Small intestine (tissue), 7 donors: ENCODE measurements around the gene MOB2. TPM values are rescaled to one million over a fixed set of nuclear protein-coding genes. Genes with fewer than 3 reads are reported as not detected.
"Not testable (repeated sequence)": the region's sequence is repeated elsewhere in the genome, so short reads cannot be mapped to it uniquely, and the experiment has no call there.

Experiments
- DNase-seq, 2 donors: peaks; one replicate each; pipeline versions ENCODE4 v3.0.0 to v3.0.0-alpha.2; 2013
- FAIRE-seq: peaks from 2 replicates; lab custom pipeline; 2012; peaks lifted over from hg19 to GRCh38; lab: Jason Lieb, UNC
- H3K27ac ChIP-seq, 3 donors: one replicate each; pipeline ENCODE4 v1.5.1; 2013; ENCODE audit warnings: low read length in 2 of 3, mild to moderate bottlenecking in 2 of 3, control low read depth in 1 of 3, inconsistent platforms in 1 of 3, low read depth in 1 of 3, moderate library complexity in 1 of 3
- H3K27me3 ChIP-seq, 3 donors: one replicate each; pipeline ENCODE4 v1.6.1; 2013; ENCODE audit warnings: low read length in 3 of 3, inconsistent platforms in 1 of 3; ENCODE audit not compliant: control insufficient read depth in 3 of 3, insufficient read depth in 3 of 3
- H3K36me3 ChIP-seq, 3 donors: one replicate each; pipeline ENCODE4 v1.6.1; 2013; ENCODE audit warnings: low read length in 3 of 3, inconsistent platforms in 1 of 3, low read depth in 1 of 3, mild to moderate bottlenecking in 1 of 3, moderate library complexity in 1 of 3; ENCODE audit not compliant: control insufficient read depth in 3 of 3, insufficient read depth in 2 of 3
- H3K4me1 ChIP-seq, 3 donors: one replicate each; pipeline ENCODE4 v1.6.1; 2013; ENCODE audit warnings: low read length in 2 of 3, inconsistent platforms in 1 of 3, low read depth in 1 of 3, mild to moderate bottlenecking in 1 of 3, moderate library complexity in 1 of 3; ENCODE audit not compliant: control insufficient read depth in 3 of 3, insufficient read depth in 2 of 3
- H3K4me3 ChIP-seq, 3 donors: one replicate each; pipeline ENCODE4 v1.5.1; 2013; ENCODE audit warnings: low read length in 3 of 3, control low read depth in 1 of 3, inconsistent platforms in 1 of 3, low read depth in 1 of 3, mild to moderate bottlenecking in 1 of 3, moderate library complexity in 1 of 3
- H3K9me3 ChIP-seq, 2 donors: one replicate each; pipeline ENCODE4 v1.6.1; 2013; ENCODE audit warnings: low read depth in 1 of 2, low read length in 1 of 2; ENCODE audit not compliant: control insufficient read depth in 2 of 2, insufficient read depth in 1 of 2
- WGBS, 3 donors: extraction: QIAGEN DNeasy Blood & Tissue Kit; methylation state at CpG; one replicate each; pipeline ENCODE4 v1.1.7; 2013; 5-methylcytosine and 5-hydroxymethylcytosine counted together
- polyA plus RNA-seq, 4 donors: library from polyadenylated mRNA; stranded (reverse) in 3 of 4; unstranded in 1 of 4; fragments of 200-250 nt in 3 of 4; fragments of 120-200 nt in 1 of 4; gene quantifications; one replicate each; pipeline versions ENCODE4 v1.2.1 to v1.2.3, GENCODE V29; 2013
- donor health status: healthy with polysubstance abuse.
- donor health status: control.
- donor health status: control.
- donor health status: Bipolar disorder and iron deficiency.
- donor health status: healthy.

Gene MOB2
- polyA plus RNA-seq, 4 donors, result 28.3 to 48.6 (median 42.0) TPM

- H3K27ac ChIP-seq, result peak overlapping the region in 1 of 3 donors; percentile 38
- 48 to 85% (median 61%) methylated on average over 4 to 14 of the region's 20 CpGs for WGBS, 3 donors
- not testable (repeated sequence) for H3K9me3 ChIP-seq, H3K36me3 ChIP-seq, FAIRE-seq, DNase-seq, H3K27me3 ChIP-seq
- H3K4me3 ChIP-seq, result peak overlapping the region in 1 of 3 donors; percentile 13
- peaks cover 0 to 37% (median 0%) of the 10 kb centered on the region in 3 donors for H3K4me1 ChIP-seq
Measured at GRCh38 chr11:1435479-1435819, 51.1 kb downstream of the MOB2 start.

GRCh38 chr11:1433977-1434640, 52.5 kb downstream of the MOB2 start:
- H3K27ac ChIP-seq, result no peak overlapping the region
- H3K36me3 ChIP-seq, result no peaks in the 10 kb centered on the region
- peaks cover 0 to 35% (median 0%) of the 10 kb centered on the region in 3 donors for H3K4me1 ChIP-seq
- no peak overlapping the region for H3K4me3 ChIP-seq
- peaks cover 0 to 5% of the 10 kb centered on the region in 2 donors for H3K9me3 ChIP-seq
- no peak for DNase-seq
- H3K27me3 ChIP-seq, result no peaks in the 10 kb centered on the region
- WGBS, 3 donors, result 51 to 64% (median 59%) methylated on average over 28 to 29 of the region's 29 CpGs
- no peak for FAIRE-seq

- no peak for DNase-seq
- Histone ChIP-seq H3K9me3 (peaks cover 0 to 9% of the 10 kb centered on the region in 2 donors), H3K27me3 (no peaks in the 10 kb centered on the region), H3K27ac (no peak overlapping the region), H3K4me3 (no peak overlapping the region), H3K36me3 (no peaks in the 10 kb centered on the region), H3K4me1 (peaks cover 0 to 29% (median 0%) of the 10 kb centered on the region in 3 donors)
- 66 to 73% (median 68%) methylated on average over 15 of the region's 15 CpGs for WGBS, 3 donors
- no peak for FAIRE-seq
Measured at GRCh38 chr11:1433568-1433967, 53.0 kb downstream of the MOB2 start.

- 85 to 88% (median 87%) methylated on average over 20 to 22 of the region's 22 CpGs for WGBS, 3 donors
- Histone ChIP-seq H3K27ac (no peak overlapping the region), H3K36me3 (no peaks in the 10 kb centered on the region), H3K9me3 (peaks cover 0 to 9% of the 10 kb centered on the region in 2 donors), H3K27me3 (no peaks in the 10 kb centered on the region), H3K4me3 (no peak overlapping the region), H3K4me1 (peaks cover 0 to 4% (median 0%) of the 10 kb centered on the region in 3 donors)
- DNase-seq (no peak), FAIRE-seq (no peak)
Measured at GRCh38 chr11:1428762-1429316, 57.7 kb downstream of the MOB2 start.

- no peak for DNase-seq
- H3K27me3 ChIP-seq, result no peaks in the 10 kb centered on the region
- peaks cover 0 to 11% (median 0%) of the 10 kb centered on the region in 3 donors for H3K4me1 ChIP-seq
- H3K36me3 ChIP-seq, result no peaks in the 10 kb centered on the region
- 59 to 68% (median 64%) methylated on average over 16 to 17 of the region's 17 CpGs for WGBS, 3 donors
- no peak overlapping the region for H3K27ac ChIP-seq
- H3K9me3 ChIP-seq, result peaks cover 0 to 11% of the 10 kb centered on the region in 2 donors
- FAIRE-seq, result no peak
- no peak overlapping the region for H3K4me3 ChIP-seq
Measured at GRCh38 chr11:1425439-1425838, 61.1 kb downstream of the MOB2 start.

GRCh38 chr11:1425006-1425405, 61.6 kb downstream of the MOB2 start:
- no peak overlapping the region for H3K4me3 ChIP-seq
- WGBS, 3 donors, result 64 to 82% (median 82%) methylated on average over 19 to 22 of the region's 22 CpGs
- FAIRE-seq (no peak), DNase-seq (no peak)
- H3K36me3 ChIP-seq, result no peaks in the 10 kb centered on the region
- no peaks in the 10 kb centered on the region for H3K27me3 ChIP-seq
- peaks cover 0 to 11% (median 0%) of the 10 kb centered on the region in 3 donors for H3K4me1 ChIP-seq
- H3K27ac ChIP-seq, result no peak overlapping the region
- peaks cover 0 to 15% of the 10 kb centered on the region in 2 donors for H3K9me3 ChIP-seq

GRCh38 chr11:1423406-1423805, 63.2 kb downstream of the MOB2 start:
- FAIRE-seq, H3K4me3 ChIP-seq, H3K36me3 ChIP-seq, H3K27me3 ChIP-seq: not testable (repeated sequence)
- peaks cover 2 to 26% of the 10 kb centered on the region in 2 donors for H3K9me3 ChIP-seq
- H3K4me1 ChIP-seq, result peaks cover 0 to 11% (median 0%) of the 10 kb centered on the region in 3 donors
- H3K27ac ChIP-seq, result peak overlapping the region in 1 of 3 donors; percentile 42
- peak; percentile 81 to 91 for DNase-seq
- 6 to 57% (median 38%) methylated on average over 9 to 21 of the region's 22 CpGs for WGBS, 3 donors

GRCh38 chr11:1422981-1423380, 63.6 kb downstream of the MOB2 start:
- WGBS, 3 donors, result 61 to 82% (median 75%) methylated on average over 15 of the region's 15 CpGs
- peak overlapping the region in 1 of 3 donors; percentile 42 for H3K27ac ChIP-seq

More at GRCh38 chr11:1422981-1423380, 63.6 kb downstream of the MOB2 start:
- H3K4me3 ChIP-seq, result no peak overlapping the region
- FAIRE-seq (no peak), DNase-seq (no peak)
- peaks cover 0 to 11% (median 0%) of the 10 kb centered on the region in 3 donors for H3K4me1 ChIP-seq
- H3K9me3 ChIP-seq, result peaks cover 2 to 30% of the 10 kb centered on the region in 2 donors
- H3K27me3 ChIP-seq, result no peaks in the 10 kb centered on the region
- H3K36me3 ChIP-seq, result no peaks in the 10 kb centered on the region
